K562 (cell line): ENCODE measurements around the gene KATNAL1. TPM values are rescaled to one million over a fixed set of nuclear protein-coding genes. Genes with fewer than 3 reads are reported as not detected.

Source experiments
- ATAC-seq: fragments of 200-7000 bp; cut with Tn5 transposase; 3 replicates; pipeline ENCODE4 v1.9.1; 2020; ENCODE audit warnings: moderate library complexity
- BruUV-seq: library from RNA; stranded (reverse); fragments of 400-500 nt; replicated peaks from 2 replicates; lab custom pipeline; 2021; lab: Mats Ljungman, UMichigan
- CTCF ChIA-PET: fragments of 300-600 bp; formaldehyde crosslinking; extraction: SDS; loops from one replicate; lab custom pipeline; 2021; ENCODE audit warnings: low intra/inter-chr PET ratio; lab: Yijun Ruan, JAX
- POLR2A ChIA-PET: fragments of 300-600, 350-650 bp; sonication (Branson Sonifier 250); formaldehyde crosslinking; extraction: SDS; loops from one replicate; lab custom pipeline; 2021; ENCODE audit warnings: antibody characterized with exemption, inconsistent platforms; lab: Yijun Ruan, JAX
- DNase-seq, 4 experiments: peaks; one replicate each; pipeline versions ENCODE4 v3.0.0 to v3.0.0-alpha.2; 2011 to 2018; ENCODE audit warnings: low spot score in 3 of 4, mixed read lengths in 3 of 4; ENCODE audit errors: extremely low read depth in 1 of 4
- FAIRE-seq: peaks from 2 replicates; lab custom pipeline; 2011; peaks lifted over from hg19 to GRCh38; lab: Jason Lieb, UNC
- H2AFZ ChIP-seq: 2 replicates; pipeline ENCODE4 v1.6.0; 2011; ENCODE audit warnings: low read depth, low read length, control low read depth, inconsistent platforms
- H3K27ac ChIP-seq: fragments of 200-600 bp; 3 replicates; pipeline ENCODE4 v1.8.0; 2011; ENCODE audit warnings: low read depth, mild to moderate bottlenecking, control low read depth, inconsistent platforms, low read length, moderate library complexity, mixed read lengths; ENCODE audit errors: extremely low read depth
- H3K27me3 ChIP-seq, 2 experiments: fragments of 300-600 bp in 1 of 2; 2 replicates in 1 of 2; 3 replicates in 1 of 2; pipeline versions ENCODE4 v1.6.0 to v1.8.0; 2011; ENCODE audit warnings: inconsistent platforms in 2 of 2, low read length in 2 of 2, mild to moderate bottlenecking in 1 of 2, mixed read lengths in 1 of 2, moderate library complexity in 1 of 2; ENCODE audit not compliant: control insufficient read depth in 2 of 2, insufficient read depth in 2 of 2
- H3K36me3 ChIP-seq: fragments of 300-600 bp; 3 replicates; pipeline ENCODE4 v1.8.0; 2011; ENCODE audit warnings: mild to moderate bottlenecking, low read length, inconsistent platforms; ENCODE audit not compliant: control insufficient read depth, insufficient read depth
- H3K4me1 ChIP-seq, 2 experiments: fragments of 200-600 bp in 1 of 2; replicated peaks in 1 of 2; 2 replicates in 1 of 2; 3 replicates in 1 of 2; pipeline versions ENCODE4 v1.5.1 to v1.8.0; 2011; ENCODE audit warnings: inconsistent platforms in 2 of 2, low read length in 2 of 2, mild to moderate bottlenecking in 1 of 2, mixed read lengths in 1 of 2, moderate library complexity in 1 of 2; ENCODE audit not compliant: control insufficient read depth in 2 of 2, insufficient read depth in 2 of 2
- H3K4me2 ChIP-seq: 2 replicates; pipeline ENCODE4 v1.6.1; 2011; ENCODE audit warnings: low read length, control low read depth, inconsistent platforms, mixed read lengths; ENCODE audit not compliant: insufficient read depth
- H3K4me3 ChIP-seq: fragments of 200-600 bp; sonication (generic), shearing (Covaris generic); 2 replicates; pipeline ENCODE4 v1.5.1; 2016; ENCODE audit warnings: control low read depth, inconsistent platforms
- H3K79me2 ChIP-seq: fragments of 200-600 bp; 3 replicates; pipeline ENCODE4 v1.8.0; 2011; ENCODE audit warnings: low read length, inconsistent platforms; ENCODE audit not compliant: control insufficient read depth, insufficient read depth
- H3K9ac ChIP-seq, 2 experiments: 2 replicates each; pipeline versions ENCODE4 v1.6.0 to v1.6.1; 2011; ENCODE audit warnings: low read depth in 2 of 2, low read length in 2 of 2, control low read depth in 1 of 2, inconsistent platforms in 1 of 2, mild to moderate bottlenecking in 1 of 2, mixed read lengths in 1 of 2; ENCODE audit not compliant: insufficient read depth in 1 of 2
- H3K9me1 ChIP-seq: one replicate; pipeline ENCODE4 v1.6.0; 2011; ENCODE audit warnings: inconsistent platforms, mild to moderate bottlenecking, low read length, moderate library complexity; ENCODE audit not compliant: control insufficient read depth, insufficient read depth
- H3K9me3 ChIP-seq: replicated peaks from 2 replicates; pipeline ENCODE4 v1.5.1; 2011; ENCODE audit warnings: low read depth, low read length, inconsistent platforms; ENCODE audit not compliant: control insufficient read depth, insufficient read depth
- H4K20me1 ChIP-seq: replicated peaks from 2 replicates; pipeline ENCODE4 v1.6.1; 2011; ENCODE audit warnings: low read length, inconsistent platforms, mixed read lengths; ENCODE audit not compliant: control insufficient read depth, insufficient read depth
- COPS2 ChIP-seq: fragments of 450-650 bp; conservative IDR thresholded peaks from 2 replicates; pipeline ENCODE4 v1.6.1; 2016; ENCODE audit warnings: mild to moderate bottlenecking, moderate library complexity
- DMBX1 ChIP-seq: fragments of 250-450 bp; sonication (Bioruptor Pico); IDR thresholded peaks from 2 replicates; pipeline ENCODE4 v1.8.0; 2022; ENCODE audit warnings: inconsistent platforms, mild to moderate bottlenecking, moderate library complexity, borderline replicate concordance
- EHMT2 ChIP-seq: fragments of 450-650 bp; IDR thresholded peaks from 2 replicates; pipeline ENCODE4 v1.6.1; 2018; ENCODE audit warnings: antibody characterized with exemption
- ELF4 ChIP-seq: fragments of 450-650 bp; formaldehyde crosslinking; IDR thresholded peaks from 2 replicates; pipeline ENCODE4 v1.4.0; 2022; ENCODE audit warnings: missing genetic modification characterization
- FOXA3 ChIP-seq, 2 experiments: fragments of 450-650 bp in 1 of 2; sonication (generic) in 1 of 2; formaldehyde crosslinking; IDR thresholded peaks in 1 of 2; conservative IDR thresholded peaks in 1 of 2; 2 replicates each; pipeline versions ENCODE4 v1.4.0 to v1.8.0; 2020 to 2022; ENCODE audit warnings: mild to moderate bottlenecking in 2 of 2, missing genetic modification reagents in 1 of 2
- HDAC8 ChIP-seq: fragments of 450-650 bp; IDR thresholded peaks from 2 replicates; pipeline ENCODE4 v1.6.1; 2016; ENCODE audit warnings: mild to moderate bottlenecking, missing genetic modification characterization, moderate library complexity, missing compliant biosample characterization
- HMBOX1 ChIP-seq: sonication (generic); IDR thresholded peaks from 2 replicates; pipeline ENCODE4 v1.6.1; 2016
- RAD51 ChIP-seq: fragments of 450-650 bp; IDR thresholded peaks from 2 replicates; pipeline ENCODE4 v1.7.1; 2016; ENCODE audit warnings: low read depth, mild to moderate bottlenecking, borderline replicate concordance
- RBM15 ChIP-seq: fragments of 200-400 bp; formaldehyde crosslinking; IDR thresholded peaks from 2 replicates; pipeline ENCODE4 v1.6.1; 2018; ENCODE audit warnings: mild to moderate bottlenecking, low read length, moderate library complexity; ENCODE audit not compliant: insufficient read depth
- RUNX1 ChIP-seq: sonication (generic); IDR thresholded peaks from 2 replicates; pipeline ENCODE4 v1.6.1; 2016; ENCODE audit warnings: antibody characterized with exemption, low read depth
- WGBS: fragments of 100-300 bp; shearing (Covaris generic); methylation state at CpG from one replicate; pipeline ENCODE4 v1.1.6; 2016; ENCODE audit warnings: low coverage, mixed read lengths; ENCODE audit not compliant: insufficient coverage; ENCODE audit errors: missing lambda C conversion rate; 5-methylcytosine and 5-hydroxymethylcytosine counted together
- in situ Hi-C: fragments of 300-500 bp; cut with MboI; formaldehyde crosslinking; loops from 4 replicates; pipeline ENCODE4 v1.15.0; 2018; ENCODE audit warnings: inconsistent platforms, mixed read lengths
- intact Hi-C: fragments of 100-400 bp; cut with micrococcal nuclease; formaldehyde crosslinking; loops from 2 replicates; pipeline ENCODE4 v1.14.2; 2022
- polyA plus RNA-seq, 8 experiments: library from polyadenylated mRNA; depleted of rRNA in 4 of 8; stranded (reverse) in 5 of 8; unstranded in 3 of 8; fragments of >200 nt; fragmentation: Nextera tagmentation in 2 of 8; fragmentation: Illumina TruSeq in 1 of 8; extraction: Ambion mirVana in 2 of 8; extraction: Trizol in 1 of 8; gene quantifications; 2 replicates each; pipeline versions ENCODE4 v1.2.1 to v1.2.3, GENCODE V29; 2011 to 2014; ENCODE audit warnings: inconsistent platforms in 1 of 8, missing spikeins in 1 of 8
- total RNA-seq, 7 experiments: library from RNA; depleted of rRNA in 6 of 7; stranded (reverse); fragments of >200 nt in 6 of 7; fragmentation: Illumina TruSeq in 2 of 7; extraction: Trizol in 2 of 7; gene quantifications; 2 replicates each; pipeline versions ENCODE4 v1.2.1 to v1.2.3, GENCODE V29; 2011 to 2021; ENCODE audit warnings: low replicate concordance in 1 of 7

KATNAL1 gene
- total and polyA plus RNA-seq, 9 of the 15 experiments (the other 6 are each of a cell fraction or from before 2014, with no cell fraction given) = 2.5 to 8.2 (median 5.5) TPM

GRCh38 chr13:30179597-30180276, 127.6 kb downstream of the KATNAL1 start:
- Histone ChIP-seq H3K4me3 (no peak overlapping the region), H3K36me3 (no peaks in the 10 kb centered on the region), H3K9ac (no peak overlapping the region), H3K9me3 (no peaks in the 10 kb centered on the region), H4K20me1 (no peaks in the 10 kb centered on the region; the same call in 1 of the 2 replicates), H3K4me2 (no peak overlapping the region), H3K9me1 (no peaks in the 10 kb centered on the region), H3K27ac (no peak overlapping the region), H3K4me1 (no peaks in the 10 kb centered on the region), H3K27me3 (no peaks in the 10 kb centered on the region; a peak in 1 of 5 replicates), H3K79me2 (no peaks in the 10 kb centered on the region), H2AFZ (no peak overlapping the region)
- ChIA-PET CTCF (no interaction called here), POLR2A (interaction anchor here (0.7 kb wide), 1 partner anchor 433 kb away, joined by 3 read pairs; no protein-coding TSS in a partner anchor)
- 0% methylated on average over 2 of the region's 2 CpGs for WGBS
- ATAC-seq = no peak
- intact Hi-C loops (no loop called here), in situ Hi-C loops (no loop called here)
- DNase-seq = no peak
- FAIRE-seq = no peak
- BruUV-seq = no TSS peak
- no peak for TF ChIP-seq COPS2
- no peak for TF ChIP-seq RAD51

- H3K4me2 ChIP-seq = no peak overlapping the region
- H3K27ac ChIP-seq = no peak overlapping the region
- no peak overlapping the region for H2AFZ ChIP-seq
- 0% methylated on average over 4 of the region's 5 CpGs for WGBS
- no peaks in the 10 kb centered on the region for H3K9me3 ChIP-seq
- no peak for FAIRE-seq
- H3K79me2 ChIP-seq = no peaks in the 10 kb centered on the region
- CTCF ChIA-PET = no interaction called here
- no peaks in the 10 kb centered on the region for H3K36me3 ChIP-seq
- no peaks in the 10 kb centered on the region for H3K9me1 ChIP-seq
- DNase-seq = no peak
- H3K4me1 ChIP-seq = no peaks in the 10 kb centered on the region
- ATAC-seq = no peak
- in situ Hi-C loops = no loop called here
- H3K4me3 ChIP-seq = no peak overlapping the region
- no peaks in the 10 kb centered on the region; the same call in 1 of the 2 replicates for H4K20me1 ChIP-seq
- no peak overlapping the region for H3K9ac ChIP-seq
- intact Hi-C loops = no loop called here
- no TSS peak for BruUV-seq
- POLR2A ChIA-PET = interaction anchor here (1.6 kb wide), 1 partner anchor 9 kb away, joined by 4 read pairs; no protein-coding TSS in a partner anchor
- no peak for TF ChIP-seq HMBOX1
- no peak for TF ChIP-seq FOXA3 (CRISPR knock-in tag; conservative IDR thresholded peaks at IDR 0.05 in 1 of 2, IDR thresholded peaks at IDR 0.05 in 1 of 2)
- TF ChIP-seq HDAC8 (tag) = no peak
- TF ChIP-seq COPS2 = no peak
- TF ChIP-seq DMBX1 (CRISPR knock-in tag) = no peak
- TF ChIP-seq RBM15 = no peak
- TF ChIP-seq RUNX1 = no peak
- TF ChIP-seq ELF4 (CRISPR knock-in tag) = no peak
- no peak for TF ChIP-seq EHMT2
- H3K27me3 ChIP-seq = no peaks in the 10 kb centered on the region; a peak in 1 of 5 replicates
Measured at GRCh38 chr13:30178976-30179375, 128.4 kb downstream of the KATNAL1 start.
